Activated B cell treated with CpG ODN at 0.5 μM for 24 hours (primary cell): ENCODE results near the gene APBB2. TPM values are rescaled to one million over a fixed set of nuclear protein-coding genes. Genes with fewer than 3 reads are reported as not detected.

Experiments
- ATAC-seq: fragments of 200-7000 bp; cut with Tn5 transposase; one replicate; pipeline ENCODE4 v1.10.0; 2021; ENCODE audit warnings: low read depth, mild to moderate bottlenecking, moderate library complexity
- CTCF ChIA-PET: fragments of 350-600 bp; sonication (Branson Sonifier 250); formaldehyde crosslinking; loops from one replicate; lab custom pipeline; 2021; ENCODE audit warnings: antibody characterized with exemption; lab: Charles Lee
- POLR2A ChIA-PET: fragments of 350-600 bp; sonication (Branson Sonifier 250); formaldehyde crosslinking; loops from one replicate; lab custom pipeline; 2021; ENCODE audit warnings: antibody characterized with exemption; lab: Charles Lee
- DNase-seq: peaks from one replicate; pipeline ENCODE4 v3.0.0; 2022
- H3K27ac Mint-ChIP-seq: one replicate; pipeline ENCODE4 v1.8.0; 2020; ENCODE audit warnings: mixed read lengths
- H3K27me3 Mint-ChIP-seq: one replicate; pipeline ENCODE4 v1.8.0; 2021; ENCODE audit warnings: mixed read lengths
- H3K36me3 Mint-ChIP-seq: one replicate; pipeline ENCODE4 v1.8.0; 2021; ENCODE audit warnings: low read depth, mixed read lengths
- H3K4me1 Mint-ChIP-seq: one replicate; pipeline ENCODE4 v1.8.0; 2021; ENCODE audit warnings: mixed read lengths
- H3K4me3 Mint-ChIP-seq: one replicate; pipeline ENCODE4 v1.8.0; 2020; ENCODE audit warnings: mild to moderate bottlenecking, mixed read lengths
- H3K9me3 Mint-ChIP-seq: one replicate; pipeline ENCODE4 v1.8.0; 2020; ENCODE audit warnings: mixed read lengths
- intact Hi-C: fragments of 100-400 bp; cut with micrococcal nuclease; formaldehyde crosslinking; loops from one replicate; pipeline ENCODE4 v1.15.1; 2024
- total RNA-seq: library from RNA; stranded (reverse); gene quantifications from 2 replicates; pipeline ENCODE4 v1.2.3, GENCODE V29; 2022
- TF ChIP-seq, protein P1 (sequence below): fragments of 200-600 bp; IDR thresholded peaks from one replicate; pipeline ENCODE4 v1.8.0; 2022; ENCODE audit warnings: antibody characterized with exemption, mild to moderate bottlenecking

Gene APBB2
- total RNA-seq, 1 donor from 2014 or later = 3.7 TPM

DNA sequence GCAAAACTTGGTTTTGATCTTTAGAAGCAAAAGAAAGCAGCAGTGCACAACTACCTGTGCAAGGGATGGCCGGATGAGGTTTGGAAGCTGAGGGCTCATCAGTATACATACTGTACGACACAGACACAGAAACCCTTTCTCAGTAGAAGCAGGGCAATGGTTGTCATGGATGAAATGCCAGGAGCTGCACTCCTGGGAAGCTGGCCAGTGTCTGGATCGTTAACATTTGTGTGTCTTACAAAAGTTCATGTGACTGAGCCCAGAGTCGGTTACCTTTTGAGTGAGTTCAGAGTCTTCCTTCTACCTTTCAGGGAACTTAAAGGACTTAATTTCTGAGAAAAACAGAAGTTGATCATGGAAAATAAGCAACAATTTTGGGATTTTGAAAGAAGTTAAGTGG lies 230.3 kb downstream of the APBB2 start:
- no peak overlapping the region for H3K4me3 Mint-ChIP-seq
- ChIA-PET CTCF (no interaction called here), POLR2A (no interaction called here)
- intact Hi-C loops = no loop called here
- DNase-seq (no peak), ATAC-seq (no peak)
- H3K36me3 Mint-ChIP-seq = no peaks in the 10 kb centered on the region
- TF ChIP-seq, protein P1, sequence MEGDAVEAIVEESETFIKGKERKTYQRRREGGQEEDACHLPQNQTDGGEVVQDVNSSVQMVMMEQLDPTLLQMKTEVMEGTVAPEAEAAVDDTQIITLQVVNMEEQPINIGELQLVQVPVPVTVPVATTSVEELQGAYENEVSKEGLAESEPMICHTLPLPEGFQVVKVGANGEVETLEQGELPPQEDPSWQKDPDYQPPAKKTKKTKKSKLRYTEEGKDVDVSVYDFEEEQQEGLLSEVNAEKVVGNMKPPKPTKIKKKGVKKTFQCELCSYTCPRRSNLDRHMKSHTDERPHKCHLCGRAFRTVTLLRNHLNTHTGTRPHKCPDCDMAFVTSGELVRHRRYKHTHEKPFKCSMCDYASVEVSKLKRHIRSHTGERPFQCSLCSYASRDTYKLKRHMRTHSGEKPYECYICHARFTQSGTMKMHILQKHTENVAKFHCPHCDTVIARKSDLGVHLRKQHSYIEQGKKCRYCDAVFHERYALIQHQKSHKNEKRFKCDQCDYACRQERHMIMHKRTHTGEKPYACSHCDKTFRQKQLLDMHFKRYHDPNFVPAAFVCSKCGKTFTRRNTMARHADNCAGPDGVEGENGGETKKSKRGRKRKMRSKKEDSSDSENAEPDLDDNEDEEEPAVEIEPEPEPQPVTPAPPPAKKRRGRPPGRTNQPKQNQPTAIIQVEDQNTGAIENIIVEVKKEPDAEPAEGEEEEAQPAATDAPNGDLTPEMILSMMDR = no peak
- no peaks in the 10 kb centered on the region for H3K4me1 Mint-ChIP-seq
- H3K27me3 Mint-ChIP-seq = peaks cover 6% of the 10 kb centered on the region
- no peaks in the 10 kb centered on the region for H3K9me3 Mint-ChIP-seq
- no peak overlapping the region for H3K27ac Mint-ChIP-seq

DNA sequence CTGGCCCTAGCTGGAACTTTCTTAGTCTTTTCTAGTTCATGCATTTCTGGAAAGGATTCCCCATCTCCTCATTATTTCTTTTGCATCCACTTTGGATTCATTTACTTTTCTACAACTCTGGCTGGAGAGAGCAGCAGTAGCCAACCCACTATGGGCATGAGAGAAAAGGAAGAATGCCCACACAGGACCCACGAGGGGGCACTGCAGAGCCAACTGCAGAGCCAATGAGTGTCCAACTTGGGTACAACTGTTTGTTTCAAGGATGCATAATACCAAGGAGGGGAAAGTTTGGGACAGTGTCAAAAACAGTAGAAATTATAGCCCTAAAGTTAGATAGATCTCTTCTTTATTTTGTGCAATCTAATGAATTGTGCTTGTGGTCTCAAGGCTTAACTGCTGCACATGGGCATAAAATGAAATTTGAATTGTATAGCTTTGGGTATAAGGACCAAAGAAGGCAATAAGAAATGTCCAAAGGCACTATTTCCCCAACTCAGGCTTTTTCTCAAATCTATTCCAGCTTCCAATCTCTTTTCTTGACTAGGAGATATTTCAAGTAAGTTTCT lies 233.9 kb downstream of the APBB2 start:
- no peaks in the 10 kb centered on the region for H3K9me3 Mint-ChIP-seq
- no peaks in the 10 kb centered on the region for H3K4me1 Mint-ChIP-seq
- TF ChIP-seq, protein P1 = no peak
- CTCF ChIA-PET = no interaction called here
- intact Hi-C loops = no loop called here
- ATAC-seq (no peak), DNase-seq (no peak)
- no peak overlapping the region for H3K27ac Mint-ChIP-seq
- H3K27me3 Mint-ChIP-seq = peaks cover 4% of the 10 kb centered on the region
- no peak overlapping the region for H3K4me3 Mint-ChIP-seq
- POLR2A ChIA-PET = no interaction called here
- H3K36me3 Mint-ChIP-seq = no peaks in the 10 kb centered on the region

DNA sequence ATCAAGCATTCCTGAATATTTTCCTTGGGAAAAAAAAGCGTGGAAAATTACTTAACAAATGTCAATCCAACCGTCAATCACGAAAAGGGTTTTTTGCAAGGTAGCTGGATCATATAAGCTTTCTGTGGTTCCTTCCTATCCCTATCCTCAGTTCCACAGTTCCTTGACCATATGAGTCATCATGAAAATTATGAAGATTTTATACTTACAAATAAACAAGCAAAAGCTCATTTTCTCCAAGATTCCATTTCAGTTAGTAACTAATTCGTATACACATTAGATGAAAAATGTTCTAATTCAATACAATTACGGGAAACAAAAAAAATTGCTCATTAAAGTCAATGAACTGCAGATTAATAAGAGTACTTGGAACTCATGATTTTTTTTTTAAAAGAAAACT lies 235.8 kb downstream of the APBB2 start:
- no peak overlapping the region for H3K27ac Mint-ChIP-seq
- DNase-seq (no peak), ATAC-seq (no peak)
- H3K27me3 Mint-ChIP-seq = no peaks in the 10 kb centered on the region
- no peak overlapping the region for H3K4me3 Mint-ChIP-seq
- H3K36me3 Mint-ChIP-seq = no peaks in the 10 kb centered on the region
- CTCF ChIA-PET = interaction anchor here (1.1 kb wide), 1 partner anchor 54 kb away, joined by 3 read pairs; no protein-coding TSS in a partner anchor
- H3K9me3 Mint-ChIP-seq = no peaks in the 10 kb centered on the region
- intact Hi-C loops = no loop called here
- no peaks in the 10 kb centered on the region for H3K4me1 Mint-ChIP-seq
- POLR2A ChIA-PET = no interaction called here
- TF ChIP-seq, protein P1 = no peak

DNA sequence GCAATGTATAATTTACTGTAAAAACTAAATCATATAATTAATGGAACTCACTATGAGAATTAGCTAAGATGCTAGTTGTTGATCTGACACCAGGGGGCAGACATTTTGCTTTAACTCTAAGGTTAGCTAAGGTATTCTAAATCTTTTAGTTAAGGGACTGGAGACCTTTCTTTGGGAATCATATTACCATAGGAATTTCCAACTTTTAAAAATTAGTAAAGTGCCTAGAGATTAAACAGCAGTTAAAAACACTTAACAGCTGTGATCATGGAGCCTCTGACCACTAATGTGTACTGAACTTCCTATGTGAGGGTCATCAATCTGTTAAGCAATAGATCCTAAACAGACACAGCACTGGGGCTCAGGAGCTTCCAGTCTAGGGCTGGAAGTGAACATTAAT lies 238.0 kb downstream of the APBB2 start:
- Mint-ChIP-seq H3K36me3 (no peaks in the 10 kb centered on the region), H3K4me3 (no peak overlapping the region), H3K9me3 (no peaks in the 10 kb centered on the region), H3K27ac (no peak overlapping the region), H3K4me1 (no peaks in the 10 kb centered on the region), H3K27me3 (peaks cover 6% of the 10 kb centered on the region)
- DNase-seq = no peak
- CTCF ChIA-PET = interaction anchor here (1.3 to 2.0 kb wide), 3 partner anchors 236 to 240 kb away, joined by 4 to 10 read pairs (median 5); partner anchors contain the start of gene APBB2
- intact Hi-C loops = loop anchor here (1.0 kb wide), 1 partner anchor 236 kb away; no protein-coding TSS in a partner anchor
- TF ChIP-seq, protein P1 = no peak
- POLR2A ChIA-PET = no interaction called here
- no peak for ATAC-seq

DNA sequence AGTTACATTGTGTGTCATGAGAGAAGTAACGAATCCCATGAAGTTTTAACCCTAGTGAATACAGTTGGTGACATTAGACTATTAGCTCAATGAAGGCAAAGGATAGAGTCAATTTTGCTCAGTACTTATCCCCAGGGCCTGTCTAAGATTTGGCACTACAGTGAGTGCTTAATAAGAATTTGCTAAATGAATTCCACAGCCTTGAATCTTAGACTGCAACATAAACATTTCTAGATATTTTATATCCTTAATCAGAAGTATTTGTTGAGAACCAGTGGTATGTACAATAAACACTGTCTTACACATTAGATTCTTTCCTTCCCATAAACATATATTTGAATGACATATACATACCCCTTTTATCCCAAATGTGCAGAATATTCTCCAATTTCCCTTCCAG lies 241.6 kb downstream of the APBB2 start:
- intact Hi-C loops = no loop called here
- DNase-seq (no peak), ATAC-seq (no peak)
- no peak overlapping the region for H3K27ac Mint-ChIP-seq
- ChIA-PET POLR2A (no interaction called here), CTCF (no interaction called here)
- peaks cover 8% of the 10 kb centered on the region for H3K27me3 Mint-ChIP-seq
- TF ChIP-seq, protein P1 = no peak
- H3K9me3 Mint-ChIP-seq = no peaks in the 10 kb centered on the region
- no peaks in the 10 kb centered on the region for H3K4me1 Mint-ChIP-seq
- H3K36me3 Mint-ChIP-seq = no peaks in the 10 kb centered on the region
- H3K4me3 Mint-ChIP-seq = no peak overlapping the region
